WTC11 (cell line): ENCODE measurements around the gene TRPM8.

Experiments used
- CTCF ChIP-seq: fragments of 200-600 bp; IDR thresholded peaks from 2 replicates; pipeline ENCODE4 v1.8.0; 2022; ENCODE audit warnings: antibody characterized with exemption
- ESRRA ChIP-seq: sonication (generic); formaldehyde crosslinking; IDR thresholded peaks from 2 replicates; pipeline ENCODE4 v1.8.1; 2022; ENCODE audit warnings: mild to moderate bottlenecking, missing genetic modification reagents, borderline replicate concordance
- MAX ChIP-seq: sonication (generic); formaldehyde crosslinking; IDR thresholded peaks from 2 replicates; pipeline ENCODE4 v1.8.0; 2022; ENCODE audit warnings: mild to moderate bottlenecking, missing genetic modification reagents

- TF ChIP-seq CTCF, result no peak
- TF ChIP-seq MAX (CRISPR knock-in tag), result no peak
- TF ChIP-seq ESRRA (CRISPR knock-in tag), result no peak
Observed at GRCh38 chr2:233871432-233871831, 45.7 kb upstream of the TRPM8 start.
